K562 (cell line): Measurements from ENCODE around the gene WDR64. TPM values are rescaled to one million over a fixed set of nuclear protein-coding genes. Genes with fewer than 3 reads are reported as not detected.

ENCODE experiments used
- ATAC-seq: fragments of 200-7000 bp; cut with Tn5 transposase; 3 replicates; pipeline ENCODE4 v1.9.1; 2020; ENCODE audit warnings: moderate library complexity
- BruUV-seq: library from RNA; stranded (reverse); fragments of 400-500 nt; replicated peaks from 2 replicates; lab custom pipeline; 2021; lab: Mats Ljungman, UMichigan
- CTCF ChIA-PET: fragments of 300-600 bp; formaldehyde crosslinking; extraction: SDS; loops from one replicate; lab custom pipeline; 2021; ENCODE audit warnings: low intra/inter-chr PET ratio; lab: Yijun Ruan, JAX
- POLR2A ChIA-PET: fragments of 300-600, 350-650 bp; sonication (Branson Sonifier 250); formaldehyde crosslinking; extraction: SDS; loops from one replicate; lab custom pipeline; 2021; ENCODE audit warnings: antibody characterized with exemption, inconsistent platforms; lab: Yijun Ruan, JAX
- DNase-seq, 4 experiments: peaks; one replicate each; pipeline versions ENCODE4 v3.0.0 to v3.0.0-alpha.2; 2011 to 2018; ENCODE audit warnings: low spot score in 3 of 4, mixed read lengths in 3 of 4; ENCODE audit errors: extremely low read depth in 1 of 4
- FAIRE-seq: peaks from 2 replicates; lab custom pipeline; 2011; peaks lifted over from hg19 to GRCh38; lab: Jason Lieb, UNC
- H2AFZ ChIP-seq: 2 replicates; pipeline ENCODE4 v1.6.0; 2011; ENCODE audit warnings: low read depth, low read length, control low read depth, inconsistent platforms
- H3K27ac ChIP-seq: fragments of 200-600 bp; 3 replicates; pipeline ENCODE4 v1.8.0; 2011; ENCODE audit warnings: low read depth, mild to moderate bottlenecking, control low read depth, inconsistent platforms, low read length, moderate library complexity, mixed read lengths; ENCODE audit errors: extremely low read depth
- H3K27me3 ChIP-seq, 2 experiments: fragments of 300-600 bp in 1 of 2; 2 replicates in 1 of 2; 3 replicates in 1 of 2; pipeline versions ENCODE4 v1.6.0 to v1.8.0; 2011; ENCODE audit warnings: inconsistent platforms in 2 of 2, low read length in 2 of 2, mild to moderate bottlenecking in 1 of 2, mixed read lengths in 1 of 2, moderate library complexity in 1 of 2; ENCODE audit not compliant: control insufficient read depth in 2 of 2, insufficient read depth in 2 of 2
- H3K36me3 ChIP-seq: fragments of 300-600 bp; 3 replicates; pipeline ENCODE4 v1.8.0; 2011; ENCODE audit warnings: mild to moderate bottlenecking, low read length, inconsistent platforms; ENCODE audit not compliant: control insufficient read depth, insufficient read depth
- H3K4me1 ChIP-seq, 2 experiments: fragments of 200-600 bp in 1 of 2; replicated peaks in 1 of 2; 2 replicates in 1 of 2; 3 replicates in 1 of 2; pipeline versions ENCODE4 v1.5.1 to v1.8.0; 2011; ENCODE audit warnings: inconsistent platforms in 2 of 2, low read length in 2 of 2, mild to moderate bottlenecking in 1 of 2, mixed read lengths in 1 of 2, moderate library complexity in 1 of 2; ENCODE audit not compliant: control insufficient read depth in 2 of 2, insufficient read depth in 2 of 2
- H3K4me2 ChIP-seq: 2 replicates; pipeline ENCODE4 v1.6.1; 2011; ENCODE audit warnings: low read length, control low read depth, inconsistent platforms, mixed read lengths; ENCODE audit not compliant: insufficient read depth
- H3K4me3 ChIP-seq: fragments of 200-600 bp; sonication (generic), shearing (Covaris generic); 2 replicates; pipeline ENCODE4 v1.5.1; 2016; ENCODE audit warnings: control low read depth, inconsistent platforms
- H3K79me2 ChIP-seq: fragments of 200-600 bp; 3 replicates; pipeline ENCODE4 v1.8.0; 2011; ENCODE audit warnings: low read length, inconsistent platforms; ENCODE audit not compliant: control insufficient read depth, insufficient read depth
- H3K9ac ChIP-seq, 2 experiments: 2 replicates each; pipeline versions ENCODE4 v1.6.0 to v1.6.1; 2011; ENCODE audit warnings: low read depth in 2 of 2, low read length in 2 of 2, control low read depth in 1 of 2, inconsistent platforms in 1 of 2, mild to moderate bottlenecking in 1 of 2, mixed read lengths in 1 of 2; ENCODE audit not compliant: insufficient read depth in 1 of 2
- H3K9me1 ChIP-seq: one replicate; pipeline ENCODE4 v1.6.0; 2011; ENCODE audit warnings: inconsistent platforms, mild to moderate bottlenecking, low read length, moderate library complexity; ENCODE audit not compliant: control insufficient read depth, insufficient read depth
- H3K9me3 ChIP-seq: replicated peaks from 2 replicates; pipeline ENCODE4 v1.5.1; 2011; ENCODE audit warnings: low read depth, low read length, inconsistent platforms; ENCODE audit not compliant: control insufficient read depth, insufficient read depth
- H4K20me1 ChIP-seq: replicated peaks from 2 replicates; pipeline ENCODE4 v1.6.1; 2011; ENCODE audit warnings: low read length, inconsistent platforms, mixed read lengths; ENCODE audit not compliant: control insufficient read depth, insufficient read depth
- EZH2 ChIP-seq: IDR thresholded peaks from 2 replicates; pipeline ENCODE4 v1.6.1; 2012; ENCODE audit warnings: low read depth, mild to moderate bottlenecking, inconsistent platforms, low read length, borderline replicate concordance
- FOXA1 ChIP-seq: fragments of 450-650 bp; IDR thresholded peaks from 2 replicates; pipeline ENCODE4 v1.6.1; 2016; ENCODE audit warnings: mild to moderate bottlenecking, borderline replicate concordance
- KDM1A ChIP-seq, 2 experiments: fragments of 450-650 bp; IDR thresholded peaks; 2 replicates each; pipeline ENCODE4 v1.6.1; 2016; ENCODE audit warnings: mild to moderate bottlenecking in 2 of 2
- WGBS: fragments of 100-300 bp; shearing (Covaris generic); methylation state at CpG from one replicate; pipeline ENCODE4 v1.1.6; 2016; ENCODE audit warnings: low coverage, mixed read lengths; ENCODE audit not compliant: insufficient coverage; ENCODE audit errors: missing lambda C conversion rate; 5-methylcytosine and 5-hydroxymethylcytosine counted together
- in situ Hi-C: fragments of 300-500 bp; cut with MboI; formaldehyde crosslinking; loops from 4 replicates; pipeline ENCODE4 v1.15.0; 2018; ENCODE audit warnings: inconsistent platforms, mixed read lengths
- intact Hi-C: fragments of 100-400 bp; cut with micrococcal nuclease; formaldehyde crosslinking; loops from 2 replicates; pipeline ENCODE4 v1.14.2; 2022
- polyA plus RNA-seq, 8 experiments: library from polyadenylated mRNA; depleted of rRNA in 4 of 8; stranded (reverse) in 5 of 8; unstranded in 3 of 8; fragments of >200 nt; fragmentation: Nextera tagmentation in 2 of 8; fragmentation: Illumina TruSeq in 1 of 8; extraction: Ambion mirVana in 2 of 8; extraction: Trizol in 1 of 8; gene quantifications; 2 replicates each; pipeline versions ENCODE4 v1.2.1 to v1.2.3, GENCODE V29; 2011 to 2014; ENCODE audit warnings: inconsistent platforms in 1 of 8, missing spikeins in 1 of 8
- total RNA-seq, 7 experiments: library from RNA; depleted of rRNA in 6 of 7; stranded (reverse); fragments of >200 nt in 6 of 7; fragmentation: Illumina TruSeq in 2 of 7; extraction: Trizol in 2 of 7; gene quantifications; 2 replicates each; pipeline versions ENCODE4 v1.2.1 to v1.2.3, GENCODE V29; 2011 to 2021; ENCODE audit warnings: low replicate concordance in 1 of 7
- TF ChIP-seq, protein P1 (sequence below): fragments of 450-650 bp; IDR thresholded peaks from 2 replicates; pipeline ENCODE4 v1.6.1; 2017; ENCODE audit warnings: antibody characterized with exemption, mild to moderate bottlenecking
- TF ChIP-seq, protein P2 (sequence below), 3 experiments: IDR thresholded peaks in 2 of 3; conservative IDR thresholded peaks in 1 of 3; 2 replicates each; pipeline ENCODE4 v1.5.1; 2011 to 2012; ENCODE audit warnings: low read length in 3 of 3, mild to moderate bottlenecking in 3 of 3, control low read depth in 2 of 3, improper control_type of control experiment in 1 of 3, inconsistent platforms in 1 of 3, low read depth in 1 of 3, mixed read lengths in 1 of 3, moderate library complexity in 1 of 3; ENCODE audit not compliant: insufficient read depth in 2 of 3
- TF ChIP-seq, protein P3 (sequence below): fragments of 250-450 bp; sonication (Bioruptor Pico); IDR thresholded peaks from 2 replicates; pipeline ENCODE4 v1.4.0; 2020; ENCODE audit warnings: mild to moderate bottlenecking, moderate library complexity, borderline replicate concordance

The WDR64 gene
- total and polyA plus RNA-seq, 9 of the 15 experiments (the other 6 are each of a cell fraction or from before 2014, with no cell fraction given): 0.06 to 0.29 (median 0.19) TPM; not detected in 5

DNA sequence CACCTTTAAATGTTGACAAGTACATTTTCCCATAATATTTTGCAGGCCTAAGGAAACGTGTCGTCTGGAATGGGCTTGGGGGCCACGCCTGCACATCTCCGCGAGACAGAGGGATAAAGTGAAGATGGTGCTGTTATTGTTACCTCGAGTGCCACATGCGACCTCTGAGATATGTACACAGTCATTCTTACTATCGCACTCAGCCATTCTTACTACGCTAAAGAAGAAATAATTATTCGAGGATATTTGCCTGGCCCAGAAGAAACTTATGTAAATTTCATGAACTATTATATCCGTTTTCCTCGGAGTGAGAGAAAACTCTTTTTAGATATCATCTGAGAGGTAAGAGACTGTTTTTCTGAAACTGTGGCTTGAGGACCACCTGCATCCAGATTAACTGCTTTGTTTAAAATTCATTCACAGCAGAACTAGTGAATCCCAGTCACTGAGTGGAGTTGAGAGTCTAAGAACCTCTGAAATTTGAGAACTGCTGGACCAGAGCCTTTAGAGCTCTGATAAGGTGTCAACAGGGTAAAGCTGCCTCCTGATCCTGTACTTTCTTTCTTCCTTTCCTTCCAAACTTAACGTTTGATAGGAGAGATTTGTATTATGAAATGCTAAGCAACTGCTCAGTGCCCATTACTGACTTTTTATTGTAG, 196.7 kb downstream of the WDR64 start (continued):
- TF ChIP-seq, protein P1, sequence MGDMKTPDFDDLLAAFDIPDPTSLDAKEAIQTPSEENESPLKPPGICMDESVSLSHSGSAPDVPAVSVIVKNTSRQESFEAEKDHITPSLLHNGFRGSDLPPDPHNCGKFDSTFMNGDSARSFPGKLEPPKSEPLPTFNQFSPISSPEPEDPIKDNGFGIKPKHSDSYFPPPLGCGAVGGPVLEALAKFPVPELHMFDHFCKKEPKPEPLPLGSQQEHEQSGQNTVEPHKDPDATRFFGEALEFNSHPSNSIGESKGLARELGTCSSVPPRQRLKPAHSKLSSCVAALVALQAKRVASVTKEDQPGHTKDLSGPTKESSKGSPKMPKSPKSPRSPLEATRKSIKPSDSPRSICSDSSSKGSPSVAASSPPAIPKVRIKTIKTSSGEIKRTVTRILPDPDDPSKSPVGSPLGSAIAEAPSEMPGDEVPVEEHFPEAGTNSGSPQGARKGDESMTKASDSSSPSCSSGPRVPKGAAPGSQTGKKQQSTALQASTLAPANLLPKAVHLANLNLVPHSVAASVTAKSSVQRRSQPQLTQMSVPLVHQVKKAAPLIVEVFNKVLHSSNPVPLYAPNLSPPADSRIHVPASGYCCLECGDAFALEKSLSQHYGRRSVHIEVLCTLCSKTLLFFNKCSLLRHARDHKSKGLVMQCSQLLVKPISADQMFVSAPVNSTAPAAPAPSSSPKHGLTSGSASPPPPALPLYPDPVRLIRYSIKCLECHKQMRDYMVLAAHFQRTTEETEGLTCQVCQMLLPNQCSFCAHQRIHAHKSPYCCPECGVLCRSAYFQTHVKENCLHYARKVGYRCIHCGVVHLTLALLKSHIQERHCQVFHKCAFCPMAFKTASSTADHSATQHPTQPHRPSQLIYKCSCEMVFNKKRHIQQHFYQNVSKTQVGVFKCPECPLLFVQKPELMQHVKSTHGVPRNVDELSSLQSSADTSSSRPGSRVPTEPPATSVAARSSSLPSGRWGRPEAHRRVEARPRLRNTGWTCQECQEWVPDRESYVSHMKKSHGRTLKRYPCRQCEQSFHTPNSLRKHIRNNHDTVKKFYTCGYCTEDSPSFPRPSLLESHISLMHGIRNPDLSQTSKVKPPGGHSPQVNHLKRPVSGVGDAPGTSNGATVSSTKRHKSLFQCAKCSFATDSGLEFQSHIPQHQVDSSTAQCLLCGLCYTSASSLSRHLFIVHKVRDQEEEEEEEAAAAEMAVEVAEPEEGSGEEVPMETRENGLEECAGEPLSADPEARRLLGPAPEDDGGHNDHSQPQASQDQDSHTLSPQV: 0 out of 2 replicates have a peak, but pooled peaks have one; percentile 13
- peak in 1 of 2 experiments; percentile 14; a peak in 1 of 4 replicates for TF ChIP-seq KDM1A (IDR thresholded peaks at IDR 0.05)

DNA sequence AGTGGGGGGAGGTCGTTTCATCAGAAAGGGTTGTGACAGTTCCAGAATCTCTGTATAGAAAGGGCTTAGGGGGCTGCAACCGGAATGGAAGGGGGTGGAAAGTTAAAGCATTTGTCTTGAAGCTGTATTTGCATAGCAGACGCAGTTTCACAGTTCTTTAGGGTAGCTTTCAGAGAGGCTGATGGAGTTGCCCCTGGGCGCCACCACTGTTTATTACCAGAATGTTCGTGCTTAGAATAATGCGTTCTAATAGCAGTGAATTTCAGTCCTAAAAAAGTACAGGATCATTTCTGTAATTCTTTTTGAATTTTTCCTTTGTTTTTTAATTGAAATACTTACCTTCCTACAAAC, 197.2 kb downstream of the WDR64 start:
- FAIRE-seq (no peak), ATAC-seq (no peak), DNase-seq (no peak)
- peak overlapping the region; percentile 94 for H3K4me2 ChIP-seq
- ChIA-PET CTCF (no interaction called here), POLR2A (interaction anchor here (1.0 to 2.1 kb wide), 4 partner anchors 8 to 68 kb away, joined by 3 to 6 read pairs (median 4); no protein-coding TSS in a partner anchor)
- no peak overlapping the region for H2AFZ ChIP-seq
- 30% methylated on average over 6 of the region's 6 CpGs for WGBS
- H4K20me1 ChIP-seq: peaks cover 5% of the 10 kb centered on the region; the same call in 1 of the 2 replicates
- TF ChIP-seq, protein P2, sequence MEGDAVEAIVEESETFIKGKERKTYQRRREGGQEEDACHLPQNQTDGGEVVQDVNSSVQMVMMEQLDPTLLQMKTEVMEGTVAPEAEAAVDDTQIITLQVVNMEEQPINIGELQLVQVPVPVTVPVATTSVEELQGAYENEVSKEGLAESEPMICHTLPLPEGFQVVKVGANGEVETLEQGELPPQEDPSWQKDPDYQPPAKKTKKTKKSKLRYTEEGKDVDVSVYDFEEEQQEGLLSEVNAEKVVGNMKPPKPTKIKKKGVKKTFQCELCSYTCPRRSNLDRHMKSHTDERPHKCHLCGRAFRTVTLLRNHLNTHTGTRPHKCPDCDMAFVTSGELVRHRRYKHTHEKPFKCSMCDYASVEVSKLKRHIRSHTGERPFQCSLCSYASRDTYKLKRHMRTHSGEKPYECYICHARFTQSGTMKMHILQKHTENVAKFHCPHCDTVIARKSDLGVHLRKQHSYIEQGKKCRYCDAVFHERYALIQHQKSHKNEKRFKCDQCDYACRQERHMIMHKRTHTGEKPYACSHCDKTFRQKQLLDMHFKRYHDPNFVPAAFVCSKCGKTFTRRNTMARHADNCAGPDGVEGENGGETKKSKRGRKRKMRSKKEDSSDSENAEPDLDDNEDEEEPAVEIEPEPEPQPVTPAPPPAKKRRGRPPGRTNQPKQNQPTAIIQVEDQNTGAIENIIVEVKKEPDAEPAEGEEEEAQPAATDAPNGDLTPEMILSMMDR (IDR thresholded peaks at IDR 0.05 in 2 of 3, conservative IDR thresholded peaks at IDR 0.05 in 1 of 3; ENCODE audit: insufficient read depth in 2 of 3, low read depth in 1 of 3, low read length in 3 of 3): peak in 1 of 3 experiments; percentile 6; a peak in 2 of 6 replicates
- TF ChIP-seq, protein P3, sequence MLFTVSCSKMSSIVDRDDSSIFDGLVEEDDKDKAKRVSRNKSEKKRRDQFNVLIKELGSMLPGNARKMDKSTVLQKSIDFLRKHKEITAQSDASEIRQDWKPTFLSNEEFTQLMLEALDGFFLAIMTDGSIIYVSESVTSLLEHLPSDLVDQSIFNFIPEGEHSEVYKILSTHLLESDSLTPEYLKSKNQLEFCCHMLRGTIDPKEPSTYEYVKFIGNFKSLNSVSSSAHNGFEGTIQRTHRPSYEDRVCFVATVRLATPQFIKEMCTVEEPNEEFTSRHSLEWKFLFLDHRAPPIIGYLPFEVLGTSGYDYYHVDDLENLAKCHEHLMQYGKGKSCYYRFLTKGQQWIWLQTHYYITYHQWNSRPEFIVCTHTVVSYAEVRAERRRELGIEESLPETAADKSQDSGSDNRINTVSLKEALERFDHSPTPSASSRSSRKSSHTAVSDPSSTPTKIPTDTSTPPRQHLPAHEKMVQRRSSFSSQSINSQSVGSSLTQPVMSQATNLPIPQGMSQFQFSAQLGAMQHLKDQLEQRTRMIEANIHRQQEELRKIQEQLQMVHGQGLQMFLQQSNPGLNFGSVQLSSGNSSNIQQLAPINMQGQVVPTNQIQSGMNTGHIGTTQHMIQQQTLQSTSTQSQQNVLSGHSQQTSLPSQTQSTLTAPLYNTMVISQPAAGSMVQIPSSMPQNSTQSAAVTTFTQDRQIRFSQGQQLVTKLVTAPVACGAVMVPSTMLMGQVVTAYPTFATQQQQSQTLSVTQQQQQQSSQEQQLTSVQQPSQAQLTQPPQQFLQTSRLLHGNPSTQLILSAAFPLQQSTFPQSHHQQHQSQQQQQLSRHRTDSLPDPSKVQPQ (CRISPR knock-in tag): no peak
- no peak for TF ChIP-seq EZH2
- no peak for TF ChIP-seq FOXA1
- H3K4me3 ChIP-seq: peak overlapping the region; percentile 66
- H3K9ac ChIP-seq: peak overlapping the region; percentile 96 to 100; a peak in 3 of 4 replicates
- BruUV-seq: no TSS peak
- peaks cover 53% of the 10 kb centered on the region for H3K79me2 ChIP-seq
- no peaks in the 10 kb centered on the region for H3K27me3 ChIP-seq
- H3K36me3 ChIP-seq: peaks cover 53% of the 10 kb centered on the region
- peaks cover 8 to 18% of the 10 kb centered on the region in 2 experiments; a peak in 3 of 5 replicates for H3K4me1 ChIP-seq
- H3K9me3 ChIP-seq: no peaks in the 10 kb centered on the region
- intact Hi-C loops: loop anchor here (5.0 kb wide), 1 partner anchor 332 kb away; the partner anchor contains the start of gene FH
- in situ Hi-C loops: no loop called here
- no peaks in the 10 kb centered on the region for H3K9me1 ChIP-seq
- H3K27ac ChIP-seq: peak overlapping the region; percentile 87
